GM21515 (cell line): ENCODE data around the gene LPP.

Source experiments
- ATAC-seq: cut with Tn5 transposase; IDR thresholded peaks from one replicate; pipeline ENCODE4 v1.9.1; 2021; ENCODE audit not compliant: unreplicated experiment

LPP gene

GRCh38 chr3:188352196-188352927 lies 198.4 kb downstream of the LPP start:
- ATAC-seq, result no peak

DNA sequence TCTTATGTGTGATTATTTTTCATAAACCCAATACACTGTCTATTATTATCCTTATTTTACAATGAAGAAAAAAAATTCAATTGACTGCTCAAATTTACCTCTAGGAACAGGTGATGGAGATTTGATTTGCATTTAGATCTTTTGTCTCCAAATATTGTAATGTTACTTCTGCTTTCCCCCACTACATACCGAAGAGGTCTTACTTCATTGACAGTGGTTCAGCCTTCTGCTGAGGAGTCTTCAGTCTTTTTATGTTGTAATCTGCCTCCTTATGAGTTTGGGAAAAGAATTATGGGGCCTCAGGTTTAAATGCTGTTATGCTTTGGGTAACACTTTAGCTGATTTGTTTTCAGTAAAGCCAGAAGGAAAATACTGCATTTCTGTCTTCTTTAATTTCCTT lies 199.5 kb downstream of the LPP start:
- ATAC-seq, result no peak

DNA sequence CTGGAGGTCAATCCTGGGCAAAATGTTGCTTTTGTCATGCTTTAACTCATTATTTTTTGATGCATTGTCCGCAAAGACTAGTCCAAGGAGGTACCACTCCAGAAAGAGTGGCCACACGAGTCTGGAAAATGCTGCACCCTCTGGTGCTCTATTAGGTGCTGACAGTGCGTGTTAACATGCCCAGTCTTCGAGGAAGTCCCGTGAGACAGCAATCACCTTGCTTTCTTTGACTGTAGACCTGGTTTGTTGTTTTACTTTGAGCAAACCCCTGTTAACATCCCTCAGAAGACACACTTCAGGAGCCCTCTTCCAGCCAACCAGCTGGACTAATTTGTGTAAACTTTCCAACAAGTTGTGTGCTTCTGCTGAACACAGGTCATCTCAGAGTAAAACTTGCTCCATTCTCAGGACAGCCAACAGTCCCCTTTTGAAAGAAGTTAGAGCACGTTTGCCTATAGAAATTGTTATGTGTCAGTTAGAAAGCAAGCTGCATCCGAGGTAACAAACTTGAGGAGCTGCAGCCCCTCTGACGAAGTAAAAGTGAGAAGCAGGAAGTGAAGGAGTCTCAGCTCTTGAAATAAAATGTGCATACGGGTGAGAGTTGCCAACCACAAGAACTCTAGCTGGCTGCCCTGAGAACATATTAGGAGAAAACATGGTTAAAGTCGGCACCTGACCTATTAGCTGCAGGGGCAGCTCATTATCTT lies 205.0 kb downstream of the LPP start:
- ATAC-seq, result no peak

- no peak for ATAC-seq
Measured at GRCh38 chr3:188360364-188360881, 206.5 kb downstream of the LPP start.

DNA sequence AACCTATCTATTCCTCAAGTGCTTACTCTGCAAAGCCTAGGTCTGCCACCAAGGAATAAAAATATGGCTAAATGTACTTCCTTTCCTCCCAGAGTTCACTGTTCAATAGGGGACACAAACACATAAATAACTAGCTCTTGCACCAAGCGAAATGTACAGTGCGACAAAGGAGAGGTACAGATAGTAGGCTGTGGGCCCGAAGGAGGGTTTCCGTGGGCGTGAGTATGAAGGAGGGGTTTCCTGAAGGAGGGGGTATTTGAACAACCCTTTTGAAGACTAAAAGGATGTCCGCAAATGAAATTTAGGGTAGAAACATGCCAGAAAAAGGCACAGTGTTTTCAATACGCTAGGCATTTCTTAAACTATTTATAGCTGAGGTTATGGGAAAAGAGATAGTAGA lies 207.9 kb downstream of the LPP start:
- no peak for ATAC-seq

DNA sequence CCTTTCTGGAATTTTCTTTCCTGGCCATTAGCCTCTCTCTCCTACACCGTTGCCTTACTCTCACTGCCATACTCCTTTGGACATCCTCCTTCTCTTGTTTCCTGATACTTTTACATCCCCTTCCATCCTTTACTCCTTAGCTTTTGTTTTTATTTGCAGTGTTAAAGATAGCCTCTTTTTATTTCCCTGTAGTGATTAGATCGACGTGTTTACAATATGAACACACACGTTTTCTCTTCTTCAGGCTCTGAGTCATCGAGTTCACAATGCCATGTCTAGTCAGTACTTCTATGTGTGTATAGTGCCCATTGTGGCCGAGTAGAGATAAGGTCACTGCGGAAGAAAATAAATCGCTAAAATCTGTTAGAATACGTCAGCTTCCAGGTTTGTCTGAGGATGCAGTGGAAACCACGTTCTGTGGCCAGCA lies 208.5 kb downstream of the LPP start:
- ATAC-seq, result no peak

GRCh38 chr3:188365184-188365583 lies 211.2 kb downstream of the LPP start:
- ATAC-seq, result no peak

GRCh38 chr3:188365988-188366698 lies 212.2 kb downstream of the LPP start:
- ATAC-seq, result no peak

GRCh38 chr3:188367678-188368077 lies 213.7 kb downstream of the LPP start:
- ATAC-seq, result no peak

DNA sequence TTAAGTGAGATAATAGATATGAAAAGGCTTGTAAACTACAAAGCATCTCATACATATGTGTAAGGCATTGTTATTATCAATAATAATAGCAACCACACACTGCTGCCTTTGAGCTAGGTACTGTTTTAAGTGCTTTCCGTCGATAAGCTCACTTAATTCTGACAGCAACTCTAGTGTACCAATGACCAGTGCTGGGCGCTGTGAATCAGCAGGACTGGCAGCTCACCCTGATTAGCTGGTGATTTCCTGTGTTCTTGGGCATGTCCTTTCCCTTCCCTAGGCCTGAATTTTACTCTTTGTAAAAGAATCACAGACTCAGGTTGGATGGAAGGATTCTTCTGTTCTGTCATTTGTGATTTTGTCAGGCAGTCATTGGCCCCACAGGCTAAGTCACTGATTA lies 215.6 kb downstream of the LPP start:
- ATAC-seq, result no peak

DNA sequence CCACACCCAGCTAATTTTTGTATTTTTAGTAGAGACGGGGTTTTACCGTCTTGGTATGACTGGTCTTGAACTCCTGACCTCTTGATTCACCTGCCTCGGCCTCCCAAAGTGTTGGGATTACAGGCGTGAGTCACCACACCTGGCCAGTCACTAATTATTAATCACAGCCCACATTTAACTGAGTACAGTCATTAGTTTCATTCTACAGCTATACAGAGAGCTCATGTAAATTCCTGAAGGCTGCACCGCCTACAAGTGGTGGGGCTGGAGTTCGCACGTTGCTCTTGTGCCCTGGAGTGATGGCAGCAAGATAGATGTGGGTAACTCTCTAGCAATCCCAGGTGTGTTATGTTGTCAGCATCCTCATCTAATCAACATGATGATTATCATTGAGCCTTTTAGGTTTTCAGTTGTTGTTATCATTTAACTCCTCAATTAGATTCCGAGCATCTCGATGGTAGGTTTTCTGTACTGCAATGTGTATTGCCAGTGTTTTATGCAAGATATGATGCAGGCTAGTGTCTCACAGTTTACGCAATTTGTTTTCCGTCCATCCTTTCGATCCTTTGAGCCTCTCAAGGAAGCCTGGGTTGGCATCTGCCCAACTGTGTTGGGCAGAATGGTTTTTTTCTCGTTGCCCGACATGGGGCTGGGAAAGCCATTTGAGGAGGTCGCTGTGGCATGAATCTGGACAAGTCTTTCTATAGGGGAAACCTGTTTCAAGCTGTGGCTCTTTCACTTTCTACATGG lies 216.3 kb downstream of the LPP start:
- ATAC-seq, result no peak

GRCh38 chr3:188378786-188379185 lies 224.8 kb downstream of the LPP start:
- ATAC-seq, result no peak

DNA sequence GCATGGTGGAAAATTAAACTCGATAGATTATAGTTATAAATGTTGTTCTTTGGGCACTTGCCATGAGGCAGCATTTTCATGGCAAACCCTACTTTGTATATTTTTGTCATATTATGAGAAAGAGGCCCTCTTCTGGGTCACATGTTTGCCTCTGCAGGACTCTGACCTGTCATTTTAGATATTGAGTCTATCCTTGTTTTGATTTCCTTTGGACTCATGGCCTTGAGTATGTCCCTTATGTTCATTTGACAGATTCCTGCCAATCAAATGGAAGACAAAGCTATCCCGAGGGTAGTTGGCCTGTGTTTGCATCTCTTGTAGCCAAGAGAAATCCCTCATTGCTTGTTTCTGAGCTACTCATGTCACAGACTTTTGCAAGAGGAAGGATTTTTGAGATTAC lies 226.3 kb downstream of the LPP start:
- ATAC-seq, result no peak

DNA sequence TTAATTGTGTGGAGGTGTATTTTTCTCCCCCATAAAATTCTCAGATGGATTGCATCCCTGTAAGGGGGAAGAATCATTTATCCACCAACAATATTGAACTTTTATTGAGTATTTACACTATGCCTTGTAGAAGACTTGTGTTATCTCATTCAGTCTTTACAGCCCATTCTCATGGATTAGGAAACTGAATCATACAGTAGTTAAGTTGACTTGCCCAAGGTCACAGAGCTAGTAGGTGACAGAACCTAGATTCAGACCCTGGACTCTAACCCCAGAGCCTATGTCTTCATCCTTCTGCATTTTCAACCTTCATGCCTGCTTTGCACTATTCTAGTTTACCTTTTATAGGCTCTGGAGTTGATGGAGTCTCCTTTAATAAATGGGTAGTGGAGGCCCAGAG lies 226.8 kb downstream of the LPP start:
- no peak for ATAC-seq

GRCh38 chr3:188383748-188384147 lies 229.8 kb downstream of the LPP start:
- no peak for ATAC-seq

GRCh38 chr3:188385295-188385694 lies 231.3 kb downstream of the LPP start:
- ATAC-seq, result no peak

DNA sequence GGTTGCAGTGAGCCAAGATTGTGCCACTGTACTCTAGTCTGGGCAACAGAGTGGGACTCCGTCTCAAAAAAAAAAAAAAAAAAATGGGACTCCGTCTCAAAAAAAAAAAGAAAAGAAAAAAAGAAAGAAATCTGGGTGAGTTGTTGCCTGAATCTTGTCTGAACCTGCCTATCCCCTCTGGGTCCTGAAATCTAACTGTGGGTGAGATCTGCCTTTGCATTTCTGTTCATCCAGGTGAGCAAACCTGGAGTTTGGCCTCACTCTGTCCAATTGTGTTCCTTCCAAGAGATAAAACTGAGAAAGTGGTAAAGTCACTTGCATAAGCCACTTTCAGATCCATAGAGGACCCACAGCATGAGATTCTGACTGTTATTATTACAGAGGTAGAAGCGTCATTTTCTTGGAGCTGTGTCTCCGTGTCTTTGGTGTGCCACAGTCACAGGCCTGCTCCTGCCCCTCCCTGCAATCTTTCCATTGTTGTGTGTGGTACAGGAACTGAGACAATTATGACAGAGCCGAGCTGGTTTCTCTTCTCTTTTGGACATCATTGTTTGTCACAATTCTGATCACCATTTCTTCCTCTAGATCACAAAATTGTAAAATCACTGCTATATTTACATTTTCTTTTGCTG lies 235.9 kb downstream of the LPP start:
- peak; percentile 96 for ATAC-seq

DNA sequence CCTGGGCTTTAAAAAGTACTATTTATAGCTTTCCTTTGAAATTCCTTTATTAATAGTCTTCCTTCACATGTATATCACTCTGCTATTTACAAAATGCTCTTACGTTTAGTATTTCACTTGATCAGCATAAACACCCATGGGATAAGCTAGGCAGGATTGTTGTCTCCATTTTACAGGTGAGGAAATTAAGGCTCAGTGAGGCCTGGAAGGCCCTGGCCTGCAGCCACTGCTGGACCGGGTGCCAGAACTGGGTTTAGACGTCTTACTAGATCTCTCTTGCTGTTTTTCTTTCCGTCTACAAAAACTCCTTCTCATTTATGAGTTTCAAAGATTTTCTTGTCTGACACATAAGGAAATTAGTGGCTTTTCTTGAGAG lies 236.4 kb downstream of the LPP start:
- ATAC-seq, result peak; percentile 28

- no peak for ATAC-seq
Measured at GRCh38 chr3:188390775-188391443, 237.0 kb downstream of the LPP start.

DNA sequence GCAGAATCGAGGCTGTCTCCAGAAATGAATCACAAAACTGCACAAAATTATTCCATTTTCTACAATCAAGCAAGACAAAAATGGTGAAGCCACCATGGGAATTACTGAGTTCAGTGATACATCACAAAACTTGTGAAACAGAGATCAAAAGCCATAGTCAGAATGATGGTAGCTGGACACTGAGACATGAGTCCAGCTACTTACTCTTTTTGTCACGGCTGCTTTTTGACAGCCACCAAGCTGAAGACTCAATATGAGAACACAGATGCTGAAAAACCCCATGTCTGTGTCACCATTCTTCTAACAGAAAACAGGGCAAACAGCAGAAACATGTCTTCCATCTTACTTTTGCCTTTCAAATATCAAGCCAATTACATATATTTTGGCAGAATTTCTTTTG lies 237.6 kb downstream of the LPP start:
- no peak for ATAC-seq
